A549 (cell line): Measurements from ENCODE around the gene FHIT. TPM values are rescaled to one million over a fixed set of nuclear protein-coding genes. Genes with fewer than 3 reads are reported as not detected.

Source experiments
- ATAC-seq, 2 experiments: fragments of 200-7000 bp in 1 of 2; fragments of >200 bp in 1 of 2; cut with Nextera tagmentation in 1 of 2; cut with Tn5 transposase in 1 of 2; 3 replicates each; pipeline versions ENCODE4 v1.8.0 to v1.9.1; 2018 to 2020; ENCODE audit warnings: mild to moderate bottlenecking in 1 of 2, moderate library complexity in 1 of 2
- CTCF ChIA-PET: fragments of 300-600 bp; sonication (Branson Sonifier 250); formaldehyde crosslinking; extraction: SDS; loops from one replicate; lab custom pipeline; 2021; ENCODE audit warnings: antibody characterized with exemption, inconsistent platforms; lab: Yijun Ruan, JAX
- POLR2A ChIA-PET: fragments of 350-600 bp; formaldehyde crosslinking; extraction: SDS; loops from one replicate; lab custom pipeline; 2021; ENCODE audit warnings: antibody characterized with exemption, inconsistent platforms; lab: Yijun Ruan, JAX
- DNase-seq, 2 experiments: peaks; one replicate each; pipeline versions ENCODE4 v3.0.0 to v3.0.0-alpha.2; 2011 to 2016; ENCODE audit warnings: low read depth in 1 of 2, low spot score in 1 of 2
- FAIRE-seq: peaks from 2 replicates; lab custom pipeline; 2011; peaks lifted over from hg19 to GRCh38; lab: Jason Lieb, UNC
- H3K27ac ChIP-seq, 2 experiments: fragments of >200 bp; sonication (Bioruptor Twin); formaldehyde crosslinking; 3 replicates each; pipeline ENCODE4 v1.5.1; 2016 to 2017
- H3K4me1 ChIP-seq: fragments of >200 bp; sonication (Bioruptor Twin); formaldehyde crosslinking; 3 replicates; pipeline ENCODE4 v1.6.1; 2016
- H3K4me2 ChIP-seq: fragments of >200 bp; sonication (Bioruptor Twin); formaldehyde crosslinking; 3 replicates; pipeline ENCODE4 v1.6.1; 2016
- H3K4me3 ChIP-seq: fragments of >200 bp; sonication (Bioruptor Twin); formaldehyde crosslinking; 3 replicates; pipeline ENCODE4 v1.5.1; 2016
- H3K9me3 ChIP-seq: fragments of >200 bp; sonication (Bioruptor Twin); formaldehyde crosslinking; 3 replicates; pipeline ENCODE4 v1.6.1; 2016
- BCL3 ChIP-seq: fragments of >200 bp; sonication (Bioruptor Twin); formaldehyde crosslinking; IDR thresholded peaks from 3 replicates; pipeline ENCODE4 v1.6.1; 2016
- CBX8 ChIP-seq: fragments of 200-600 bp; sonication (generic); IDR thresholded peaks from 2 replicates; pipeline ENCODE4 v1.6.1; 2016
- CHD4 ChIP-seq: fragments of 200-600 bp; sonication (generic); IDR thresholded peaks from 2 replicates; pipeline ENCODE4 v1.6.1; 2016; ENCODE audit warnings: antibody characterized with exemption, mild to moderate bottlenecking, borderline replicate concordance
- E2F6 ChIP-seq: IDR thresholded peaks from 2 replicates; pipeline ENCODE4 v1.6.1; 2012; ENCODE audit warnings: low read depth, borderline replicate concordance
- EHF ChIP-seq: fragments of 250-450 bp; sonication (Bioruptor Pico); IDR thresholded peaks from 2 replicates; pipeline ENCODE4 v1.5.0; 2020; ENCODE audit warnings: mild to moderate bottlenecking
- EHMT2 ChIP-seq: fragments of 200-600 bp; sonication (generic); IDR thresholded peaks from 2 replicates; pipeline ENCODE4 v1.6.1; 2016; ENCODE audit warnings: antibody characterized with exemption, low read depth, mild to moderate bottlenecking, moderate library complexity
- FOSL2 ChIP-seq, 2 experiments: fragments of 450-650 bp in 1 of 2; fragments of >200 bp in 1 of 2; sonication (Bioruptor Twin) in 1 of 2; formaldehyde crosslinking; IDR thresholded peaks; 2 replicates each; pipeline versions ENCODE4 v1.5.0 to v1.6.1; 2016 to 2020; ENCODE audit warnings: mild to moderate bottlenecking in 1 of 2, moderate library complexity in 1 of 2
- FOXS1 ChIP-seq: fragments of 250-450 bp; sonication (Bioruptor Pico); IDR thresholded peaks from 2 replicates; pipeline ENCODE4 v1.5.0; 2020; ENCODE audit warnings: mild to moderate bottlenecking, moderate library complexity
- HDAC2 ChIP-seq: fragments of 200-600 bp; sonication (generic); IDR thresholded peaks from 2 replicates; pipeline ENCODE4 v1.6.1; 2016
- HEYL ChIP-seq: fragments of 250-450 bp; sonication (Bioruptor Pico); IDR thresholded peaks from 2 replicates; pipeline ENCODE4 v1.8.0; 2021; ENCODE audit warnings: mild to moderate bottlenecking, moderate library complexity
- KDM1A ChIP-seq: fragments of 200-600 bp; sonication (generic); IDR thresholded peaks from 2 replicates; pipeline ENCODE4 v1.6.1; 2016; ENCODE audit warnings: low read depth, mild to moderate bottlenecking
- MAFK ChIP-seq: fragments of 450-650 bp; IDR thresholded peaks from 2 replicates; pipeline ENCODE4 v1.6.1; 2014; ENCODE audit not compliant: partially characterized antibody
- MAZ ChIP-seq: fragments of 150-350 bp; IDR thresholded peaks from 2 replicates; pipeline ENCODE4 v1.6.1; 2014; ENCODE audit warnings: antibody characterized with exemption, low read depth, low read length, borderline replicate concordance
- NFE2L2 ChIP-seq: fragments of 150-350 bp; conservative IDR thresholded peaks from 2 replicates; pipeline ENCODE4 v1.6.1; 2014; ENCODE audit warnings: low read length
- PBX3 ChIP-seq: IDR thresholded peaks from 2 replicates; pipeline ENCODE4 v1.6.1; 2012
- PHF8 ChIP-seq: fragments of 200-600 bp; sonication (generic); IDR thresholded peaks from 2 replicates; pipeline ENCODE4 v1.6.1; 2016; ENCODE audit warnings: low read depth, mild to moderate bottlenecking, antibody characterized with exemption, moderate library complexity, borderline replicate concordance
- POLR2AphosphoS2 ChIP-seq: conservative IDR thresholded peaks from 2 replicates; pipeline ENCODE4 v1.6.1; 2012; ENCODE audit warnings: low read length, improper control_type of control experiment, inconsistent platforms
- RAD21 ChIP-seq, 2 experiments: fragments of >200 bp in 1 of 2; sonication (Bioruptor Twin) in 1 of 2; formaldehyde crosslinking in 1 of 2; IDR thresholded peaks in 1 of 2; conservative IDR thresholded peaks in 1 of 2; 2 replicates in 1 of 2; 3 replicates in 1 of 2; pipeline ENCODE4 v1.6.1; 2012 to 2018; ENCODE audit warnings: inconsistent platforms in 1 of 2
- RARB ChIP-seq: fragments of 250-450 bp; sonication (Bioruptor Pico); IDR thresholded peaks from 2 replicates; pipeline ENCODE4 v1.8.0; 2021; ENCODE audit warnings: mild to moderate bottlenecking, moderate library complexity
- RCOR1 ChIP-seq: fragments of 150-350 bp; IDR thresholded peaks from 2 replicates; pipeline ENCODE4 v1.6.1; 2014; ENCODE audit warnings: antibody characterized with exemption, low read length, low read depth
- RFX5 ChIP-seq: fragments of 450-650 bp; IDR thresholded peaks from 2 replicates; pipeline ENCODE4 v1.7.1; 2014; ENCODE audit warnings: antibody characterized with exemption, mild to moderate bottlenecking, moderate library complexity
- SMC3 ChIP-seq: fragments of >200 bp; sonication (Bioruptor Twin); formaldehyde crosslinking; IDR thresholded peaks from 3 replicates; pipeline ENCODE4 v1.6.1; 2018; ENCODE audit warnings: inconsistent platforms
- ZC3H11A ChIP-seq: fragments of 450-650 bp; IDR thresholded peaks from 2 replicates; pipeline ENCODE4 v1.6.1; 2014; ENCODE audit warnings: antibody characterized with exemption, mild to moderate bottlenecking
- ZFP36 ChIP-seq: fragments of 450-650 bp; IDR thresholded peaks from 2 replicates; pipeline ENCODE4 v1.6.1; 2014; ENCODE audit warnings: borderline replicate concordance; ENCODE audit not compliant: partially characterized antibody
- ZNF302 ChIP-seq: fragments of 250-450 bp; sonication (Bioruptor Pico); IDR thresholded peaks from 2 replicates; pipeline ENCODE4 v1.9.0; 2021; ENCODE audit warnings: inconsistent platforms, mild to moderate bottlenecking, moderate library complexity
- ZSCAN20 ChIP-seq: fragments of 250-450 bp; sonication (Bioruptor Pico); IDR thresholded peaks from 2 replicates; pipeline ENCODE4 v1.8.0; 2022; ENCODE audit warnings: mild to moderate bottlenecking, moderate library complexity
- WGBS: methylation state at CpG from one replicate; pipeline ENCODE4 v1.1.6; 2017; ENCODE audit errors: missing lambda C conversion rate; 5-methylcytosine and 5-hydroxymethylcytosine counted together
- polyA plus RNA-seq, 4 experiments: library from polyadenylated mRNA; depleted of rRNA in 3 of 4; stranded (reverse); fragments of >200 nt; fragmentation: RNase III in 1 of 4; extraction: RNeasy Plus Mini Kit Qiagen cat#74134 plus additional on column Dnase treatment in 1 of 4; gene quantifications; 2 replicates in 3 of 4; 3 replicates in 1 of 4; pipeline ENCODE4 v1.2.3, GENCODE V29; 2011 to 2017
- TF ChIP-seq, protein P1 (sequence below): fragments of >200 bp; sonication (Bioruptor Twin); formaldehyde crosslinking; IDR thresholded peaks from 3 replicates; pipeline ENCODE4 v1.5.1; 2016
- TF ChIP-seq, protein P2 (sequence below): fragments of 250-450 bp; sonication (Bioruptor Pico); IDR thresholded peaks from 2 replicates; pipeline ENCODE4 v1.5.0; 2020; ENCODE audit warnings: low read depth, mild to moderate bottlenecking, moderate library complexity

FHIT gene
- polyA plus RNA-seq, 2 of the 4 experiments (the other 2 are of a cell fraction) = 0.76 to 0.92 TPM

GRCh38 chr3:60610441-60611112 lies 640.7 kb downstream of the FHIT start:
- POLR2A ChIA-PET = no interaction called here
- WGBS = 54% methylated on average over 7 of the region's 7 CpGs
- TF ChIP-seq ZNF302 (no peak), FOXS1 (CRISPR knock-in tag) (no peak), NFE2L2 (no peak), HEYL (CRISPR knock-in tag) (no peak), MAFK (no peak)

DNA sequence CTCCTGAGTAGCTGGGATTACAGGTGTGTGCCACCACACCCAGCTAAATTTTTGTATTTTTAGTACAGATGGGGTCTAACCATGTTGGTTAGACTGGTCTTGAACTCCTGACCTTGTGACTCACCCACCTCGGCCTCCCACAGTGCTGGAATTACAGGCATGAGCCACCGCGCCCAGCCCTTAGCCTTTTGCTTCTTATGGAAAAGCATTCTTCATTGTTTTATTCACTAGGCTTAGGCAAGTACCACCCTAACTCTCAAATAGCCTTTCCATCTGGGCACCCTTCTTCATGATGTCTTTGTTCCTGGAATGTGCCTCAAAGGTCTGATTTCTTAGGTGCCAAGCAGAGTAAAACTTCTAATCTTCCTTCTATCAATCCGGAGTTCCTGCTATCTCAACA lies 641.8 kb downstream of the FHIT start:
- ChIA-PET POLR2A (no interaction called here), CTCF (no interaction called here)
- no peaks in the 10 kb centered on the region for H3K9me3 ChIP-seq
- FAIRE-seq (no peak), ATAC-seq (no peak), DNase-seq (peak in 1 of 2 experiments; percentile 4)
- TF ChIP-seq, protein P1, sequence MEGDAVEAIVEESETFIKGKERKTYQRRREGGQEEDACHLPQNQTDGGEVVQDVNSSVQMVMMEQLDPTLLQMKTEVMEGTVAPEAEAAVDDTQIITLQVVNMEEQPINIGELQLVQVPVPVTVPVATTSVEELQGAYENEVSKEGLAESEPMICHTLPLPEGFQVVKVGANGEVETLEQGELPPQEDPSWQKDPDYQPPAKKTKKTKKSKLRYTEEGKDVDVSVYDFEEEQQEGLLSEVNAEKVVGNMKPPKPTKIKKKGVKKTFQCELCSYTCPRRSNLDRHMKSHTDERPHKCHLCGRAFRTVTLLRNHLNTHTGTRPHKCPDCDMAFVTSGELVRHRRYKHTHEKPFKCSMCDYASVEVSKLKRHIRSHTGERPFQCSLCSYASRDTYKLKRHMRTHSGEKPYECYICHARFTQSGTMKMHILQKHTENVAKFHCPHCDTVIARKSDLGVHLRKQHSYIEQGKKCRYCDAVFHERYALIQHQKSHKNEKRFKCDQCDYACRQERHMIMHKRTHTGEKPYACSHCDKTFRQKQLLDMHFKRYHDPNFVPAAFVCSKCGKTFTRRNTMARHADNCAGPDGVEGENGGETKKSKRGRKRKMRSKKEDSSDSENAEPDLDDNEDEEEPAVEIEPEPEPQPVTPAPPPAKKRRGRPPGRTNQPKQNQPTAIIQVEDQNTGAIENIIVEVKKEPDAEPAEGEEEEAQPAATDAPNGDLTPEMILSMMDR = no peak
- no peak for TF ChIP-seq PHF8
- TF ChIP-seq MAFK = no peak
- no peak for TF ChIP-seq ZFP36
- TF ChIP-seq CHD4 = no peak
- no peak for TF ChIP-seq MAZ
- no peak for TF ChIP-seq ZSCAN20 (CRISPR knock-in tag)
- TF ChIP-seq BCL3 = no peak
- no peak for TF ChIP-seq EHMT2
- no peak for TF ChIP-seq HEYL (CRISPR knock-in tag)
- no peak for TF ChIP-seq CBX8
- TF ChIP-seq EHF (CRISPR knock-in tag) = no peak
- no peak for TF ChIP-seq SMC3
- TF ChIP-seq ZC3H11A = no peak
- TF ChIP-seq FOSL2 (IDR thresholded peaks at IDR 0.05) = no peak
- no peak for TF ChIP-seq FOSL2 (CRISPR knock-in tag; IDR thresholded peaks at IDR 0.05)
- TF ChIP-seq KDM1A = no peak
- no peak for TF ChIP-seq RARB
- no peak for TF ChIP-seq E2F6
- H3K4me2 ChIP-seq = no peak overlapping the region
- no peak overlapping the region for H3K27ac ChIP-seq
- no peaks in the 10 kb centered on the region for H3K4me1 ChIP-seq
- 29% methylated on average over 4 of the region's 4 CpGs for WGBS
- H3K4me3 ChIP-seq = no peak overlapping the region

More at GRCh38 chr3:60610441-60611112, 640.7 kb downstream of the FHIT start:
- H3K4me2 ChIP-seq = no peak overlapping the region
- DNase-seq (no peak), ATAC-seq (no peak), FAIRE-seq (no peak)
- H3K9me3 ChIP-seq = no peaks in the 10 kb centered on the region
- no peak overlapping the region for H3K4me3 ChIP-seq
- H3K27ac ChIP-seq = no peak overlapping the region
- no peaks in the 10 kb centered on the region for H3K4me1 ChIP-seq
- CTCF ChIA-PET = no interaction called here

DNA sequence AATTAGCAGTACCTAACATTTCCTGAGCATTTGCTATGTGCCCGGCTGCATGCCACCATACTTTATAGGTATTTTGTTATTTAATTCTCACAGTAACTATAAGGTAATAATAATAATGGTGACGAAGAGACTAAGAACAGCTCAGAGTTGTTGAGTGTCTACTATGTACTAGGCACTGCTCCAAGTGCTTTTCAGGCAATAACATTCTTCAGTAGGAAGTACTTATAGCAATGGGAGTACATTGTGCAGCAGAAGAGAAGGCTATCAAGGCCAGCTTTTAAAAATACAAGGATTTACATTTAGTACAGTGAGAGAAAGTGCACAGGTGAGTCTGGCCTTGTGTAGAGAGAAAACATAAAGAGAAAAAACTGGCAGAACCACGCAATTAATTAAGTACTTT lies 647.4 kb downstream of the FHIT start:
- H3K27ac ChIP-seq = no peak overlapping the region
- TF ChIP-seq PBX3 (no peak), POLR2AphosphoS2 (no peak), HDAC2 (no peak), RFX5 (no peak), NFE2L2 (no peak), RCOR1 (no peak), RAD21 (conservative IDR thresholded peaks at IDR 0.05 in 1 of 2, IDR thresholded peaks at IDR 0.05 in 1 of 2) (no peak)
- TF ChIP-seq, protein P2, sequence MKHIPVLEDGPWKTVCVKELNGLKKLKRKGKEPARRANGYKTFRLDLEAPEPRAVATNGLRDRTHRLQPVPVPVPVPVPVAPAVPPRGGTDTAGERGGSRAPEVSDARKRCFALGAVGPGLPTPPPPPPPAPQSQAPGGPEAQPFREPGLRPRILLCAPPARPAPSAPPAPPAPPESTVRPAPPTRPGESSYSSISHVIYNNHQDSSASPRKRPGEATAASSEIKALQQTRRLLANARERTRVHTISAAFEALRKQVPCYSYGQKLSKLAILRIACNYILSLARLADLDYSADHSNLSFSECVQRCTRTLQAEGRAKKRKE (CRISPR knock-in tag) = no peak
- TF ChIP-seq, all 56 proteins: peak for 0
- H3K9me3 ChIP-seq = no peaks in the 10 kb centered on the region
- ATAC-seq = no peak
- DNase-seq = no peak
- no peak for FAIRE-seq
- 32% methylated on average over 3 of the region's 3 CpGs for WGBS
- H3K4me2 ChIP-seq = no peak overlapping the region
- CTCF ChIA-PET = no interaction called here
- POLR2A ChIA-PET = no interaction called here
- no peak overlapping the region for H3K4me3 ChIP-seq
- no peaks in the 10 kb centered on the region for H3K4me1 ChIP-seq
